Ishikawa (cell line): ENCODE results near the gene TBL1X.

ENCODE experiments used
- CEBPB ChIP-seq: IDR thresholded peaks from 2 replicates; pipeline ENCODE4 v1.6.1; 2012
- CREB1 ChIP-seq: IDR thresholded peaks from 2 replicates; pipeline ENCODE4 v1.6.1; 2012; ENCODE audit warnings: low read depth
- EGR1 ChIP-seq: IDR thresholded peaks from 2 replicates; pipeline ENCODE4 v1.6.1; 2012
- EP300 ChIP-seq: IDR thresholded peaks from 2 replicates; pipeline ENCODE4 v1.6.1; 2012; ENCODE audit warnings: borderline replicate concordance
- FOXM1 ChIP-seq: IDR thresholded peaks from 2 replicates; pipeline ENCODE4 v1.6.1; 2012; ENCODE audit warnings: low read depth, borderline replicate concordance
- NFIC ChIP-seq: IDR thresholded peaks from 2 replicates; pipeline ENCODE4 v1.6.1; 2012
- RAD21 ChIP-seq: IDR thresholded peaks from 2 replicates; pipeline ENCODE4 v1.6.1; 2012; ENCODE audit warnings: low read depth
- TAF1 ChIP-seq: IDR thresholded peaks from 2 replicates; pipeline ENCODE4 v1.6.1; 2012; ENCODE audit warnings: low read depth, mild to moderate bottlenecking
- TCF12 ChIP-seq: IDR thresholded peaks from 2 replicates; pipeline ENCODE4 v1.6.1; 2012; ENCODE audit warnings: low read depth
- TEAD4 ChIP-seq: IDR thresholded peaks from 2 replicates; pipeline ENCODE4 v1.6.1; 2012
- YY1 ChIP-seq: IDR thresholded peaks from 2 replicates; pipeline ENCODE4 v1.6.1; 2012; ENCODE audit warnings: low read depth
- ZBTB7A ChIP-seq: IDR thresholded peaks from 2 replicates; pipeline ENCODE4 v1.6.1; 2012; ENCODE audit warnings: low read depth
- TF ChIP-seq, protein P1 (sequence below): IDR thresholded peaks from 2 replicates; pipeline ENCODE4 v1.6.1; 2012; ENCODE audit warnings: low read depth, mild to moderate bottlenecking
- TF ChIP-seq, protein P2 (sequence below): IDR thresholded peaks from 2 replicates; pipeline ENCODE4 v1.6.1; 2012
- TF ChIP-seq, protein P3 (sequence below): IDR thresholded peaks from 2 replicates; pipeline ENCODE4 v1.6.1; 2012

TBL1X gene

DNA sequence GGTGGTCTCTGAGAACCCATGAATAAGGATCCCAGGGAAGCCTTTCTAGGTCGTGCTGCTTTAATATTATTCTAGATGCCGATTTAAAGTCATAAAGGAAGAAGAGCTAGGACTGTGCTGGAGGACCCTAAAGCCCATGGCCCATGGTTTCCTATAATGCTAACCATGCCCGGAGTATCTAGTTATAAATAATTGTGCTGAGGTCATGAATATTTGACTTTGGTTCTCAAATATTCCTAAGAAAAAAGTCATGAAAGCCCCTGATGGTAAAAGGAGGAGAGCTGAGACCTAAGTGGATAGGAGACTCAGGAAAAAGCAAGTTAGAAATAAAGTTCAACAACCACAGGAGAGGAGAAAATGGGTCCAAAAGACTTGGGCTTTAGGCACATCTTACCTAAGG lies 132.0 kb downstream of the TBL1X start:
- TF ChIP-seq ZBTB7A = no peak
- TF ChIP-seq TEAD4 = no peak
- TF ChIP-seq, protein P1, sequence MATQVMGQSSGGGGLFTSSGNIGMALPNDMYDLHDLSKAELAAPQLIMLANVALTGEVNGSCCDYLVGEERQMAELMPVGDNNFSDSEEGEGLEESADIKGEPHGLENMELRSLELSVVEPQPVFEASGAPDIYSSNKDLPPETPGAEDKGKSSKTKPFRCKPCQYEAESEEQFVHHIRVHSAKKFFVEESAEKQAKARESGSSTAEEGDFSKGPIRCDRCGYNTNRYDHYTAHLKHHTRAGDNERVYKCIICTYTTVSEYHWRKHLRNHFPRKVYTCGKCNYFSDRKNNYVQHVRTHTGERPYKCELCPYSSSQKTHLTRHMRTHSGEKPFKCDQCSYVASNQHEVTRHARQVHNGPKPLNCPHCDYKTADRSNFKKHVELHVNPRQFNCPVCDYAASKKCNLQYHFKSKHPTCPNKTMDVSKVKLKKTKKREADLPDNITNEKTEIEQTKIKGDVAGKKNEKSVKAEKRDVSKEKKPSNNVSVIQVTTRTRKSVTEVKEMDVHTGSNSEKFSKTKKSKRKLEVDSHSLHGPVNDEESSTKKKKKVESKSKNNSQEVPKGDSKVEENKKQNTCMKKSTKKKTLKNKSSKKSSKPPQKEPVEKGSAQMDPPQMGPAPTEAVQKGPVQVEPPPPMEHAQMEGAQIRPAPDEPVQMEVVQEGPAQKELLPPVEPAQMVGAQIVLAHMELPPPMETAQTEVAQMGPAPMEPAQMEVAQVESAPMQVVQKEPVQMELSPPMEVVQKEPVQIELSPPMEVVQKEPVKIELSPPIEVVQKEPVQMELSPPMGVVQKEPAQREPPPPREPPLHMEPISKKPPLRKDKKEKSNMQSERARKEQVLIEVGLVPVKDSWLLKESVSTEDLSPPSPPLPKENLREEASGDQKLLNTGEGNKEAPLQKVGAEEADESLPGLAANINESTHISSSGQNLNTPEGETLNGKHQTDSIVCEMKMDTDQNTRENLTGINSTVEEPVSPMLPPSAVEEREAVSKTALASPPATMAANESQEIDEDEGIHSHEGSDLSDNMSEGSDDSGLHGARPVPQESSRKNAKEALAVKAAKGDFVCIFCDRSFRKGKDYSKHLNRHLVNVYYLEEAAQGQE = no peak

DNA sequence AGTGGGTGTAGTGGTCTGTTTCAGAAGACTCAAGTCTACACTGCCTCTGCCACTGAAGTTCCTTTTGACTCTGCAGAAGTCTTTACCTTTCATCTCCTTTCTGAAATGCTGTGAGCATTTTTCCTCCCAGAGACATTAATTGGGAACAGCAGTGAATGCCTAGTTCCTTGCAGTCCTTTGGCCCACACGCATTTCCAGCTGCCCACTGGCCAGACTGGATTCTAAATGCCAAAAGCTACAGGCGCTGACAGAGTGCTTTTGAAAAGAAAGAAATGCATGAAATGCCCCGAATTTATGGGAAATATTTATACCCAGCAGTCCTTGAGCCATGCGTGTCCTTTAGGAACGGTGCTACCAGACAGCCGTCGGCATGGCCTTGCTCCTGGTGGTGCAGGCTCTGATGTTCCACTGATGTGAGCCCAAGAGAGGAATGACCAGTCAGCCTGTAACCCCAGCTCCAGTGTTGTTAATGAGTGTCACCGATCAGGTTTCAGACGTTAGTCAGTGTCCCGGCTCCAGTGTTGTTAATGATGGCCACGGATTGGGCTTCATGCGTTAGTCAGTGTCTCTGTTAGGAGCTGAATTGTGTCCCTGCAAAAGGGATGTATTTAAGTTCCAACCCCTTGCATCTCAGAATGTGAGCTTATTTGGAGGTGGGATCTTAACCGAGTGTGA lies 132.6 kb downstream of the TBL1X start:
- TF ChIP-seq TCF12 (no peak), FOXM1 (no peak), ZBTB7A (no peak), TEAD4 (no peak), RAD21 (no peak), EGR1 (no peak), CREB1 (no peak)

DNA sequence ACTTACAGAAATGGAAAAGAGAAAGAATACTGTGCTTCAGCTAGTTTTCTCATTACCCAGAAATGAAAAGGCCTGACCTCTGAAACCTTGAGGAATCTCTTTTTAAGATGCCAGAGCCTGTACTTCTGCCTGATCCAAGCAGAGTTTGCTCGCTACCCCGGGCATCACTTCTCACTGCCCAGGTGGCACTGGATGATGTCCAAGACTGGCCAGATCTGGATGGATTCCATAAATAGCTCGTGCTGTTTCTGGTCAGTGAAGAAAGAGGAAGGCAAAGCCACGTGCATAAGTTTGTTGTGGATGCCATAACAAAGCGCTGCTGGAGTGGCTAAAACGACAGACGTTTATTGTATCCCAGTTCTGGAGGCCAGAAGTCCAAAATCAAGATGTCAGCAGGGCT lies 133.5 kb downstream of the TBL1X start:
- TF ChIP-seq TCF12 (no peak), ZBTB7A (no peak), RAD21 (no peak), EP300 (no peak), FOXM1 (no peak), NFIC (no peak)
- TF ChIP-seq, protein P2, sequence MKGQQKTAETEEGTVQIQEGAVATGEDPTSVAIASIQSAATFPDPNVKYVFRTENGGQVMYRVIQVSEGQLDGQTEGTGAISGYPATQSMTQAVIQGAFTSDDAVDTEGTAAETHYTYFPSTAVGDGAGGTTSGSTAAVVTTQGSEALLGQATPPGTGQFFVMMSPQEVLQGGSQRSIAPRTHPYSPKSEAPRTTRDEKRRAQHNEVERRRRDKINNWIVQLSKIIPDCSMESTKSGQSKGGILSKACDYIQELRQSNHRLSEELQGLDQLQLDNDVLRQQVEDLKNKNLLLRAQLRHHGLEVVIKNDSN = no peak

DNA sequence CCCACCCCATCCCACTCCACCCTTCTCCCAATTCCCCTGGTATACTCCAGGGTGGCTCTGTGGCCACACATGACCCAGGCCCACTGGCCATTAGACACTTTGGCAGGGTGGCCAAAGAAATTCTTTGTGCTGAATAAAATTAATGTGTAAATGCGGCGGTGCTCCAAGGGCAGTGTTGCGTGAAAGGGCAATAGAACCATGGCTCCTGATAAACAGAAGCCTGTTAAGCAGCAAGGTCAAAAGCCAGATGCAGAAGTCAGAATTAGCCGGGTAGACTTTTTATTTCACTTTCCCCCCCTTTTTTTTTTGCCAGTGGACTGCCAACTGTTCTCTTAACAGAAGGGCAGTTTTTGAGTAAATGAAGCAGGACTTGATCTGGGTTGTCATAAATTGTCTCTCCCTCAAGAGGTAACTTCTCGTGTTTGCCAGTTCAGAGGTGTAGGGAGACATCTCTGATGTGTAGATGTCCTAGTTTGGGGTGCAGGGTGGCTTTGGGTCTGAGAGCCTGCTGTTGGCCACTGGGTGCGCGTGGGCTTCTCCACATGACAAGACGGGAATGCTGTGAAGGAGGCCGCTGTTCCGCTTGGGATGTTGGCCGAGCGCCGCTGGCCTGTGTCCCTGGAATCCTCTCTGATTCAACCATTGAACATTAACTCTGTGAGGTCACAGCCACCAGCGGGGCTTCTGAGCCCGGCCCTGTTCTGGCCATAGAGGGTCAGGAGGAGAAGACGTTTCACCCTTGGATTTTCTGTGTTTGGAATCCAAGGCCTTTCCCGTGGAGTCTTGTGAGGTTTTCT lies 139.5 kb downstream of the TBL1X start:
- TF ChIP-seq TCF12 (no peak), YY1 (no peak), FOXM1 (no peak), CREB1 (no peak), CEBPB (no peak), TEAD4 (no peak), TAF1 (no peak)
- TF ChIP-seq, protein P2 = no peak
- TF ChIP-seq, protein P1 = no peak
- TF ChIP-seq, protein P3, sequence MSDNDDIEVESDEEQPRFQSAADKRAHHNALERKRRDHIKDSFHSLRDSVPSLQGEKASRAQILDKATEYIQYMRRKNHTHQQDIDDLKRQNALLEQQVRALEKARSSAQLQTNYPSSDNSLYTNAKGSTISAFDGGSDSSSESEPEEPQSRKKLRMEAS = no peak

DNA sequence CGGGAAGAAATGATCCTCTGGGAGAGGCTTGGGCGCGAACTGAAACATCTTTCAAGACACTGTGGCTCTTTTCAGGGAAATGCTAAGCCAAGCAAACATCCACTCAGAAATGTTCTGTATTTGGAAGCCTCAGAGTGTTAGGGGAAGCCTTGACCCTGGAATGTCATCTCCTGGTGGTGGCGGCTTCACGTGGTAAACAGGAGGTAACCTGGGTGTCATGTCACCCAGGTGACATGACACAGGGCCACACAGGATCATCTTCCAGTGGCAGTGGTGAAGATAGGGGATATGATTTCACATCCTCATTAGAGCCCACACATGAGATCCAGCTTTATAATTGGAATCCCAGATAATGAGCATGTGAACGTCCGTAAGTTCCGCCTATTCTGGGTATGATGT lies 140.0 kb downstream of the TBL1X start:
- TF ChIP-seq NFIC (no peak), TEAD4 (no peak), EP300 (no peak)

DNA sequence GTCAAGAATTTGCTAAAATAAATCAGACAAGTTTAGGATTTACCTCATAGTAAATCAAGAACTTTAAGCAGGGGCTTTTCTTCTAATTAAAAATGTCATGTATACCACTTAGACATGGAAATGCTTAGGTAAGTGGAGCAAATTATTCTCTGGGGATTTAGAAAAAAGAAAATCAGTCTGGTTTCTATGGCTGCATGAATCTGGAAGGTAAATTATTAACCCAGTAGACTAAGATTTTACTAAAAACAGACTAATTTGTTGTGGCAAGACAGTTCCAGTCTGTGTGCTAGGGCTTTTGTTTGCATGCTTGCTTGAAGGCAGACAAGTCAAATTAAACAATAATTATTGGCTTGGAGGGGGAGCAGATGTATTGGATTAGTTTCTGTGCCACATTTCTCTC lies 140.6 kb downstream of the TBL1X start:
- TF ChIP-seq EGR1 (no peak), YY1 (no peak), ZBTB7A (no peak), EP300 (no peak), RAD21 (no peak), TEAD4 (no peak), CREB1 (no peak), CEBPB (no peak), NFIC (no peak), TCF12 (no peak), FOXM1 (no peak)
